ENCODE results near the gene C12orf54.
"Not testable (repeated sequence)": the region's sequence is repeated elsewhere in the genome, so short reads cannot be mapped to it uniquely, and the experiment has no call there.

Gene C12orf54

GRCh38 chr12:48514728-48515127 lies 32.4 kb downstream of the C12orf54 start:
- TF ChIP-seq CTCF (IDR thresholded peaks at IDR 0.05; ENCODE audit: low read depth, low read length) = no peak

DNA sequence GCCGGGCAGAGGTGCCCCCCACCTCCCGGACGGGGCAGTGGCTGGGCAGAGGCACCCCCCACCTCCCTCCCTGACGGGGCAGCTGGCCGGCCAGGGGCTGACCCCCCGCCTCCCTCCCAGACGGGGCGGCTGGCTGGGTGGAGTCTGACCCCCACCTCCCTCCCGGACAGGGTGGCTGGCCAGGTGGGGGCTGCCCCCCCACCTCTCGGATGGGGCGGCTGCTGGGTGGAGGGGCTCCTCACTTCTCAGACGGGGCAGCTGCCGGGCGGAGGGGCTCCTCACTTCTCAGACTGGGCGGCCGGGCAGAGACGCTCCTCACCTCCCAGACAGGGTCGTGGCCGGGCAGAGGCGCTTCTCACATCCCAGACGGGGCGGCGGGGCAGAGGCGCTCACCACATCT lies 38.1 kb downstream of the C12orf54 start:
- not testable (repeated sequence) for DNase-seq (ENCODE audit: extremely low read depth, low read depth)

More at GRCh38 chr12:48514728-48515127, 32.4 kb downstream of the C12orf54 start:
- DNase-seq (ENCODE audit: extremely low read depth, low read depth) = no peak

- no peak for TF ChIP-seq CTCF (IDR thresholded peaks at IDR 0.05; ENCODE audit: low read depth, low read length)
- no peak for DNase-seq (ENCODE audit: extremely low read depth, low read depth)
Measured at GRCh38 chr12:48525332-48525731, 43.0 kb downstream of the C12orf54 start, which contains the start of gene OR8S1. OR8S1 (plus strand) TSS chr12:48525632; CDS start chr12:48525632, 0 bp downstream.

DNA sequence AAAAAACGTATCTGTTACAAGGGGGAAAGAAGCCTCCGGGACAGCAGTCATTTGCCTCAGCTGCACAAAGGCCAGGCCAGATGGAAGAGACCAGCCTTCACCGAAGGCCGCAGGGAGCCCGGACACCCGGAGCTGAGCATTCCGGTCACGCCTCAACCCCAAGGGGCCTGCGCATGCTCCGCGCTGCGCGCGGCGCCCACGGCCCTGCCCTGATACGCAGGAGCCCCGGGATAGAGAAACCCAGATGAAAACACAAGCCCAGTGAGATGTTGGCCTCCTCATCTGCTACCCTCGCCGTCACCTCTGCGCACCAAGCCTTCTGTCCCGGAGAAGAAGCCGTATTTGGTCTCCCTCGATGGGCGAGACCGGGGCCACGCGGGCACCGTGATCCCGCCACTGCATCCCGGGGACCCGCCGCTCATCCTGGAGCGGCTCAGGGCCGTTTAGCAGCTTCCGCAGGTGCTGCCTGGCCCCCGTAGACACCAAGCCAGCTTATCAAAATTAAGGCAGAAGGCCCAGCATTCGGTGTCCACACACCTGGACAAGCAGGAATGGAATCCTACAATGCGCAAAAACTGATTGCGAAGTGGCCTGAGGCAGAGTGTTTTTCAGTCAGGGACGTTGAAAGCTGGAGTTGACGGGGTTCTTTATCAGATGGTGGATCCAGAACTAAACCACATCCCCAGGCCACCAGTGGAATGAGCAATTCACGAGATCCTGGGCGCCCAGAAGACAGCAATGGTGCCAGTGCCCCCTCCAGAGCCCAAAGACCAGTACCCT lies 45.8 kb downstream of the C12orf54 start:
- no peak for TF ChIP-seq CTCF (IDR thresholded peaks at IDR 0.05; ENCODE audit: low read depth, low read length)
- no peak for DNase-seq (ENCODE audit: extremely low read depth, low read depth)

GRCh38 chr12:48532601-48533000 lies 50.3 kb downstream of the C12orf54 start:
- no peak for DNase-seq (ENCODE audit: extremely low read depth, low read depth)
- no peak for TF ChIP-seq CTCF (IDR thresholded peaks at IDR 0.05; ENCODE audit: low read depth, low read length)

DNA sequence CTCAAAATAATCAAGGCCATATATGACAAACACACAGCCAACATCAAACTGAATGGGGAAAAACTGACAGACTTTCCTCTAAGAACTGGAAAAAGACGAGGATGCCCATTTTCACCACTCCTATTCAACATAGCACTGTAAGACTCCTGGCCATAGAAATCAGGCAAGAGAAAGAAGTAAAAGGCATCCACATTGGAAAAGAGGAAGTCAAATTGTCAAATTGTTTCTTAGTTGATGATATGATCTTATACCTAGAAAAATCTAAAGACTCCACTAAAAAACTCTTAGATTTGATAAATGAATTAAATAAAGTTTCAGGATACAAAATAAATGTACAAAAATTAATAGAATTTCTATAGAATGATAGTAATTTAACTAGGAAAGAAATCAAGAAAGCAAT lies 54.3 kb downstream of the C12orf54 start:
- no peak for TF ChIP-seq CTCF (IDR thresholded peaks at IDR 0.05; ENCODE audit: low read depth, low read length)
- DNase-seq (ENCODE audit: extremely low read depth, low read depth) = no peak

- no peak for DNase-seq (ENCODE audit: extremely low read depth, low read depth)
- TF ChIP-seq CTCF (IDR thresholded peaks at IDR 0.05; ENCODE audit: low read depth, low read length) = peak; percentile 73
Measured at GRCh38 chr12:48542300-48542928, 60.1 kb downstream of the C12orf54 start.
